Left ventricle myocardium inferior (tissue), 1 donor: ENCODE data around the gene KIF26A. TPM values are rescaled to one million over a fixed set of nuclear protein-coding genes. Genes with fewer than 3 reads are reported as not detected.

ENCODE experiments used
- DNase-seq: peaks from one replicate; pipeline ENCODE4 v3.0.0-alpha.2; 2020
- H3K27ac ChIP-seq: fragments of 200-600 bp; replicated peaks from 2 replicates; pipeline ENCODE4 v1.8.0; 2021
- H3K27me3 ChIP-seq: fragments of 200-600 bp; 2 replicates; pipeline ENCODE4 v1.8.0; 2021; ENCODE audit warnings: low read depth
- H3K36me3 ChIP-seq: fragments of 200-600 bp; 2 replicates; pipeline ENCODE4 v1.8.0; 2021
- H3K4me1 ChIP-seq: fragments of 200-600 bp; 2 replicates; pipeline ENCODE4 v1.8.0; 2021
- H3K4me3 ChIP-seq: fragments of 200-600 bp; 2 replicates; pipeline ENCODE4 v1.8.0; 2021; ENCODE audit warnings: mild to moderate bottlenecking, moderate library complexity
- H3K9me3 ChIP-seq: fragments of 200-600 bp; replicated peaks from 2 replicates; pipeline ENCODE4 v1.8.0; 2021
- intact Hi-C: fragments of 100-400 bp; cut with micrococcal nuclease; formaldehyde crosslinking; loops from one replicate; pipeline ENCODE4 v1.11.0; 2022
- total RNA-seq: library from RNA; stranded (reverse); fragmentation: NEBNext Ultra II Directional; extraction: Animal tissue kit (Norgen Biotek cat#: 25700); gene quantifications from one replicate; pipeline ENCODE4 v1.2.1, GENCODE V29; 2021
- TF ChIP-seq, protein P1 (sequence below): fragments of 200-600 bp; IDR thresholded peaks from 2 replicates; pipeline ENCODE4 v1.8.0; 2021; ENCODE audit warnings: antibody characterized with exemption, mild to moderate bottlenecking, borderline replicate concordance
- donor health status: DM: no; HTN: yes; CAD: no; lungs with severe emphysema.

The KIF26A gene
- total RNA-seq, 1 donor from 2014 or later = 6.5 TPM

- Histone ChIP-seq H3K4me3 (no peak overlapping the region), H3K4me1 (no peaks in the 10 kb centered on the region), H3K27me3 (peaks cover 40% of the 10 kb centered on the region), H3K9me3 (no peaks in the 10 kb centered on the region), H3K27ac (no peak overlapping the region), H3K36me3 (no peaks in the 10 kb centered on the region)
- no peak for DNase-seq
- intact Hi-C loops = no loop called here
- TF ChIP-seq, protein P1, sequence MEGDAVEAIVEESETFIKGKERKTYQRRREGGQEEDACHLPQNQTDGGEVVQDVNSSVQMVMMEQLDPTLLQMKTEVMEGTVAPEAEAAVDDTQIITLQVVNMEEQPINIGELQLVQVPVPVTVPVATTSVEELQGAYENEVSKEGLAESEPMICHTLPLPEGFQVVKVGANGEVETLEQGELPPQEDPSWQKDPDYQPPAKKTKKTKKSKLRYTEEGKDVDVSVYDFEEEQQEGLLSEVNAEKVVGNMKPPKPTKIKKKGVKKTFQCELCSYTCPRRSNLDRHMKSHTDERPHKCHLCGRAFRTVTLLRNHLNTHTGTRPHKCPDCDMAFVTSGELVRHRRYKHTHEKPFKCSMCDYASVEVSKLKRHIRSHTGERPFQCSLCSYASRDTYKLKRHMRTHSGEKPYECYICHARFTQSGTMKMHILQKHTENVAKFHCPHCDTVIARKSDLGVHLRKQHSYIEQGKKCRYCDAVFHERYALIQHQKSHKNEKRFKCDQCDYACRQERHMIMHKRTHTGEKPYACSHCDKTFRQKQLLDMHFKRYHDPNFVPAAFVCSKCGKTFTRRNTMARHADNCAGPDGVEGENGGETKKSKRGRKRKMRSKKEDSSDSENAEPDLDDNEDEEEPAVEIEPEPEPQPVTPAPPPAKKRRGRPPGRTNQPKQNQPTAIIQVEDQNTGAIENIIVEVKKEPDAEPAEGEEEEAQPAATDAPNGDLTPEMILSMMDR = no peak
These were observed 73.4 kb downstream of the KIF26A start for GRCh38 chr14:104211741-104212140.

- Histone ChIP-seq H3K4me3 (no peak overlapping the region), H3K27me3 (peaks cover 40% of the 10 kb centered on the region), H3K4me1 (no peaks in the 10 kb centered on the region), H3K36me3 (no peaks in the 10 kb centered on the region), H3K27ac (no peak overlapping the region), H3K9me3 (no peaks in the 10 kb centered on the region)
- TF ChIP-seq, protein P1 = no peak
- DNase-seq = no peak
- intact Hi-C loops = no loop called here
These were observed 74.1 kb downstream of the KIF26A start for GRCh38 chr14:104212206-104213095.

DNA sequence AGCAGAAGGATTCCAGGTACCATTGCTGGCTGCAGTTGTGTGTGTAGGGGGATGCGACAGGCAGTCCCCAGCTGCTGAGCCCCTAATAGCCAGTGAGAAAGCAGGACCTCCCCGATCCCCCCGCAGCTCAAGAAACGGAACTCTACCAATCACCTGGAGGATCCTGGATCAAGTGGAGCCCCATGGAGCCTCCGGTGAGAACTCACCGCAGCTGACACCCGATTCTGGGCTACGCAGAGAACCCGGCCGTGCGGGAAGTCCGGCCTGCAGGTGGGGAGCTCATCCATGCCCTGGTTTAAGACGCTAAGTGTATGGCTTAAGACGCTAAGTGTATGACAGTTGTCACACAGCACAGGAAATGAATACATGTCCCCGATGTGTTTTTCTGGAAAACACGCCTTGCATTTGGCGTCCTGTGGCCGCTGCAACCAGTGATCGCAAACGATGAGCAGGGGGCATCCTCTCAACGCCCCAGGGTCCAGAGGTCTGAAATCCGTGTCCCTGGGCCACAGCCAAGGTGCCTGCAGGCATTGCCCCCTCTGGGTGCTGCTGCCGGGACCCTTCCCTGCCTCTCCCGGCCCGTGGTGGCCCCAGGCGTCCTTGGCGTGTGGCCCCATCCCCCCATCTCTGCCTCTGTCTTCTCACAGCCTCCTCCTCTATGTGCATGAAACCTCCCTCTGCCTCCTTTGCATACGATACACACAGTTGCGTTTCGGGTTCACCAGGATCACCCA lies 75.1 kb downstream of the KIF26A start:
- Histone ChIP-seq H3K9me3 (no peaks in the 10 kb centered on the region), H3K27ac (no peak overlapping the region), H3K27me3 (peaks cover 40% of the 10 kb centered on the region), H3K4me3 (no peak overlapping the region), H3K4me1 (no peaks in the 10 kb centered on the region), H3K36me3 (no peaks in the 10 kb centered on the region)
- DNase-seq = no peak
- intact Hi-C loops = no loop called here
- TF ChIP-seq, protein P1 = no peak

GRCh38 chr14:104214431-104215218 lies 76.2 kb downstream of the KIF26A start:
- TF ChIP-seq, protein P1 = no peak
- intact Hi-C loops = no loop called here
- no peak for DNase-seq

GRCh38 chr14:104215706-104216334 lies 77.4 kb downstream of the KIF26A start:
- Histone ChIP-seq H3K4me3 (no peak overlapping the region), H3K4me1 (no peaks in the 10 kb centered on the region), H3K36me3 (no peaks in the 10 kb centered on the region), H3K27me3 (peaks cover 38% of the 10 kb centered on the region), H3K9me3 (no peaks in the 10 kb centered on the region), H3K27ac (no peak overlapping the region)
- TF ChIP-seq, protein P1 = no peak
- no peak for DNase-seq
- intact Hi-C loops = no loop called here

More at GRCh38 chr14:104214431-104215218, 76.2 kb downstream of the KIF26A start:
- H3K4me1 ChIP-seq = no peaks in the 10 kb centered on the region
- peaks cover 40% of the 10 kb centered on the region for H3K27me3 ChIP-seq
- H3K9me3 ChIP-seq = no peaks in the 10 kb centered on the region
- no peak overlapping the region for H3K27ac ChIP-seq
- no peak overlapping the region for H3K4me3 ChIP-seq
- no peaks in the 10 kb centered on the region for H3K36me3 ChIP-seq
